K562 (cell line): Measurements from ENCODE around the gene PSMD1. TPM values are rescaled to one million over a fixed set of nuclear protein-coding genes. Genes with fewer than 3 reads are reported as not detected.

Experiments used
- ATAC-seq: fragments of 200-7000 bp; cut with Tn5 transposase; 3 replicates; pipeline ENCODE4 v1.9.1; 2020; ENCODE audit warnings: moderate library complexity
- BruUV-seq: library from RNA; stranded (reverse); fragments of 400-500 nt; replicated peaks from 2 replicates; lab custom pipeline; 2021; lab: Mats Ljungman, UMichigan
- CTCF ChIA-PET: fragments of 300-600 bp; formaldehyde crosslinking; extraction: SDS; loops from one replicate; lab custom pipeline; 2021; ENCODE audit warnings: low intra/inter-chr PET ratio; lab: Yijun Ruan, JAX
- POLR2A ChIA-PET: fragments of 300-600, 350-650 bp; sonication (Branson Sonifier 250); formaldehyde crosslinking; extraction: SDS; loops from one replicate; lab custom pipeline; 2021; ENCODE audit warnings: antibody characterized with exemption, inconsistent platforms; lab: Yijun Ruan, JAX
- DNase-seq, 4 experiments: peaks; one replicate each; pipeline versions ENCODE4 v3.0.0 to v3.0.0-alpha.2; 2011 to 2018; ENCODE audit warnings: low spot score in 3 of 4, mixed read lengths in 3 of 4; ENCODE audit errors: extremely low read depth in 1 of 4
- FAIRE-seq: peaks from 2 replicates; lab custom pipeline; 2011; peaks lifted over from hg19 to GRCh38; lab: Jason Lieb, UNC
- H2AFZ ChIP-seq: 2 replicates; pipeline ENCODE4 v1.6.0; 2011; ENCODE audit warnings: low read depth, low read length, control low read depth, inconsistent platforms
- H3K27ac ChIP-seq: fragments of 200-600 bp; 3 replicates; pipeline ENCODE4 v1.8.0; 2011; ENCODE audit warnings: low read depth, mild to moderate bottlenecking, control low read depth, inconsistent platforms, low read length, moderate library complexity, mixed read lengths; ENCODE audit errors: extremely low read depth
- H3K27me3 ChIP-seq, 2 experiments: fragments of 300-600 bp in 1 of 2; 2 replicates in 1 of 2; 3 replicates in 1 of 2; pipeline versions ENCODE4 v1.6.0 to v1.8.0; 2011; ENCODE audit warnings: inconsistent platforms in 2 of 2, low read length in 2 of 2, mild to moderate bottlenecking in 1 of 2, mixed read lengths in 1 of 2, moderate library complexity in 1 of 2; ENCODE audit not compliant: control insufficient read depth in 2 of 2, insufficient read depth in 2 of 2
- H3K36me3 ChIP-seq: fragments of 300-600 bp; 3 replicates; pipeline ENCODE4 v1.8.0; 2011; ENCODE audit warnings: mild to moderate bottlenecking, low read length, inconsistent platforms; ENCODE audit not compliant: control insufficient read depth, insufficient read depth
- H3K4me1 ChIP-seq, 2 experiments: fragments of 200-600 bp in 1 of 2; replicated peaks in 1 of 2; 2 replicates in 1 of 2; 3 replicates in 1 of 2; pipeline versions ENCODE4 v1.5.1 to v1.8.0; 2011; ENCODE audit warnings: inconsistent platforms in 2 of 2, low read length in 2 of 2, mild to moderate bottlenecking in 1 of 2, mixed read lengths in 1 of 2, moderate library complexity in 1 of 2; ENCODE audit not compliant: control insufficient read depth in 2 of 2, insufficient read depth in 2 of 2
- H3K4me2 ChIP-seq: 2 replicates; pipeline ENCODE4 v1.6.1; 2011; ENCODE audit warnings: low read length, control low read depth, inconsistent platforms, mixed read lengths; ENCODE audit not compliant: insufficient read depth
- H3K4me3 ChIP-seq: fragments of 200-600 bp; sonication (generic), shearing (Covaris generic); 2 replicates; pipeline ENCODE4 v1.5.1; 2016; ENCODE audit warnings: control low read depth, inconsistent platforms
- H3K79me2 ChIP-seq: fragments of 200-600 bp; 3 replicates; pipeline ENCODE4 v1.8.0; 2011; ENCODE audit warnings: low read length, inconsistent platforms; ENCODE audit not compliant: control insufficient read depth, insufficient read depth
- H3K9ac ChIP-seq, 2 experiments: 2 replicates each; pipeline versions ENCODE4 v1.6.0 to v1.6.1; 2011; ENCODE audit warnings: low read depth in 2 of 2, low read length in 2 of 2, control low read depth in 1 of 2, inconsistent platforms in 1 of 2, mild to moderate bottlenecking in 1 of 2, mixed read lengths in 1 of 2; ENCODE audit not compliant: insufficient read depth in 1 of 2
- H3K9me1 ChIP-seq: one replicate; pipeline ENCODE4 v1.6.0; 2011; ENCODE audit warnings: inconsistent platforms, mild to moderate bottlenecking, low read length, moderate library complexity; ENCODE audit not compliant: control insufficient read depth, insufficient read depth
- H3K9me3 ChIP-seq: replicated peaks from 2 replicates; pipeline ENCODE4 v1.5.1; 2011; ENCODE audit warnings: low read depth, low read length, inconsistent platforms; ENCODE audit not compliant: control insufficient read depth, insufficient read depth
- H4K20me1 ChIP-seq: replicated peaks from 2 replicates; pipeline ENCODE4 v1.6.1; 2011; ENCODE audit warnings: low read length, inconsistent platforms, mixed read lengths; ENCODE audit not compliant: control insufficient read depth, insufficient read depth
- E4F1 ChIP-seq: fragments of 250-450 bp; sonication (Bioruptor Pico); IDR thresholded peaks from 2 replicates; pipeline ENCODE4 v1.5.0; 2021; ENCODE audit warnings: mild to moderate bottlenecking, borderline replicate concordance
- FOXK1 ChIP-seq: sonication (generic); formaldehyde crosslinking; IDR thresholded peaks from 2 replicates; pipeline ENCODE4 v1.8.0; 2022; ENCODE audit warnings: missing genetic modification reagents, mild to moderate bottlenecking, borderline replicate concordance
- PML ChIP-seq: IDR thresholded peaks from 2 replicates; pipeline ENCODE4 v1.6.1; 2012; ENCODE audit warnings: low read length, inconsistent platforms
- TAF9B ChIP-seq: fragments of 450-650 bp; IDR thresholded peaks from 2 replicates; pipeline ENCODE4 v1.6.1; 2018; ENCODE audit warnings: mild to moderate bottlenecking; ENCODE audit not compliant: partially characterized antibody
- U2AF1 ChIP-seq: fragments of 200-400 bp; formaldehyde crosslinking; optimal IDR thresholded peaks from 2 replicates; pipeline ENCODE3; 2017; ENCODE audit warnings: mild to moderate bottlenecking, low read depth, low read length, moderate library complexity
- ZNF311 ChIP-seq: fragments of 250-450 bp; sonication (Bioruptor Pico); IDR thresholded peaks from 2 replicates; pipeline ENCODE4 v1.4.0; 2020; ENCODE audit warnings: mild to moderate bottlenecking, moderate library complexity
- ZNF79 ChIP-seq: fragments of 250-450 bp; sonication (Bioruptor Pico); IDR thresholded peaks from 2 replicates; pipeline ENCODE4 v1.4.0; 2020; ENCODE audit warnings: low read depth, mild to moderate bottlenecking, moderate library complexity
- WGBS: fragments of 100-300 bp; shearing (Covaris generic); methylation state at CpG from one replicate; pipeline ENCODE4 v1.1.6; 2016; ENCODE audit warnings: low coverage, mixed read lengths; ENCODE audit not compliant: insufficient coverage; ENCODE audit errors: missing lambda C conversion rate; 5-methylcytosine and 5-hydroxymethylcytosine counted together
- in situ Hi-C: fragments of 300-500 bp; cut with MboI; formaldehyde crosslinking; loops from 4 replicates; pipeline ENCODE4 v1.15.0; 2018; ENCODE audit warnings: inconsistent platforms, mixed read lengths
- intact Hi-C: fragments of 100-400 bp; cut with micrococcal nuclease; formaldehyde crosslinking; loops from 2 replicates; pipeline ENCODE4 v1.14.2; 2022
- polyA plus RNA-seq, 8 experiments: library from polyadenylated mRNA; depleted of rRNA in 4 of 8; stranded (reverse) in 5 of 8; unstranded in 3 of 8; fragments of >200 nt; fragmentation: Nextera tagmentation in 2 of 8; fragmentation: Illumina TruSeq in 1 of 8; extraction: Ambion mirVana in 2 of 8; extraction: Trizol in 1 of 8; gene quantifications; 2 replicates each; pipeline versions ENCODE4 v1.2.1 to v1.2.3, GENCODE V29; 2011 to 2014; ENCODE audit warnings: inconsistent platforms in 1 of 8, missing spikeins in 1 of 8
- total RNA-seq, 7 experiments: library from RNA; depleted of rRNA in 6 of 7; stranded (reverse); fragments of >200 nt in 6 of 7; fragmentation: Illumina TruSeq in 2 of 7; extraction: Trizol in 2 of 7; gene quantifications; 2 replicates each; pipeline versions ENCODE4 v1.2.1 to v1.2.3, GENCODE V29; 2011 to 2021; ENCODE audit warnings: low replicate concordance in 1 of 7
- TF ChIP-seq, protein P1 (sequence below): fragments of 150-350 bp; conservative IDR thresholded peaks from 2 replicates; pipeline ENCODE4 v1.6.1; 2014; ENCODE audit warnings: low read length
- TF ChIP-seq, protein P2 (sequence below): sonication (generic); formaldehyde crosslinking; IDR thresholded peaks from 2 replicates; pipeline ENCODE4 v1.8.0; 2022; ENCODE audit warnings: missing genetic modification reagents, mild to moderate bottlenecking, borderline replicate concordance
- TF ChIP-seq, protein P3 (sequence below): fragments of 250-450 bp; sonication (Bioruptor Pico); IDR thresholded peaks from 2 replicates; pipeline ENCODE4 v1.4.0; 2020; ENCODE audit warnings: mild to moderate bottlenecking

Gene PSMD1
- total and polyA plus RNA-seq, 9 of the 15 experiments (the other 6 are each of a cell fraction or from before 2014, with no cell fraction given), result 100 to 257 (median 147) TPM

GRCh38 chr2:231189571-231190495, 133.2 kb downstream of the PSMD1 start:
- no peak overlapping the region for H3K4me3 ChIP-seq
- no TSS peak for BruUV-seq
- in situ Hi-C loops, result no loop called here
- no peak overlapping the region for H3K9ac ChIP-seq
- ChIA-PET POLR2A (interaction anchor here (0.6 to 0.7 kb wide), 4 partner anchors 8 to 618 kb away, joined by 3 read pairs; no protein-coding TSS in a partner anchor), CTCF (no interaction called here)
- H3K4me2 ChIP-seq, result no peak overlapping the region
- no peaks in the 10 kb centered on the region for H3K9me3 ChIP-seq
- H3K27me3 ChIP-seq, result peaks cover 9 to 28% of the 10 kb centered on the region in 2 experiments
- FAIRE-seq, result no peak
- no peak for DNase-seq
- no peak overlapping the region for H3K27ac ChIP-seq
- intact Hi-C loops, result loop anchor here (5.0 kb wide), 1 partner anchor 88 kb away; no protein-coding TSS in a partner anchor
- H2AFZ ChIP-seq, result no peak overlapping the region
- no peaks in the 10 kb centered on the region for H3K36me3 ChIP-seq
- 24% methylated on average over 15 of the region's 22 CpGs for WGBS
- H3K79me2 ChIP-seq, result no peaks in the 10 kb centered on the region
- peaks cover 4 to 8% of the 10 kb centered on the region in 2 experiments; a peak in 3 of 5 replicates for H3K4me1 ChIP-seq
- no peaks in the 10 kb centered on the region for H3K9me1 ChIP-seq
- H4K20me1 ChIP-seq, result no peaks in the 10 kb centered on the region
- ATAC-seq, result peak; percentile 21
- TF ChIP-seq, protein P1, sequence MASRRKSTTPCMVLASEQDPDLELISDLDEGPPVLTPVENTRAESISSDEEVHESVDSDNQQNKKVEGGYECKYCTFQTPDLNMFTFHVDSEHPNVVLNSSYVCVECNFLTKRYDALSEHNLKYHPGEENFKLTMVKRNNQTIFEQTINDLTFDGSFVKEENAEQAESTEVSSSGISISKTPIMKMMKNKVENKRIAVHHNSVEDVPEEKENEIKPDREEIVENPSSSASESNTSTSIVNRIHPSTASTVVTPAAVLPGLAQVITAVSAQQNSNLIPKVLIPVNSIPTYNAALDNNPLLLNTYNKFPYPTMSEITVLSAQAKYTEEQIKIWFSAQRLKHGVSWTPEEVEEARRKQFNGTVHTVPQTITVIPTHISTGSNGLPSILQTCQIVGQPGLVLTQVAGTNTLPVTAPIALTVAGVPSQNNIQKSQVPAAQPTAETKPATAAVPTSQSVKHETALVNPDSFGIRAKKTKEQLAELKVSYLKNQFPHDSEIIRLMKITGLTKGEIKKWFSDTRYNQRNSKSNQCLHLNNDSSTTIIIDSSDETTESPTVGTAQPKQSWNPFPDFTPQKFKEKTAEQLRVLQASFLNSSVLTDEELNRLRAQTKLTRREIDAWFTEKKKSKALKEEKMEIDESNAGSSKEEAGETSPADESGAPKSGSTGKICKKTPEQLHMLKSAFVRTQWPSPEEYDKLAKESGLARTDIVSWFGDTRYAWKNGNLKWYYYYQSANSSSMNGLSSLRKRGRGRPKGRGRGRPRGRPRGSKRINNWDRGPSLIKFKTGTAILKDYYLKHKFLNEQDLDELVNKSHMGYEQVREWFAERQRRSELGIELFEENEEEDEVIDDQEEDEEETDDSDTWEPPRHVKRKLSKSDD, result no peak
- TF ChIP-seq E4F1 (CRISPR knock-in tag) (no peak), FOXK1 (CRISPR knock-in tag) (no peak), PML (no peak), U2AF1 (no peak), ZNF79 (CRISPR knock-in tag) (no peak), ZNF311 (CRISPR knock-in tag) (no peak), TAF9B (no peak)
- TF ChIP-seq, protein P2, sequence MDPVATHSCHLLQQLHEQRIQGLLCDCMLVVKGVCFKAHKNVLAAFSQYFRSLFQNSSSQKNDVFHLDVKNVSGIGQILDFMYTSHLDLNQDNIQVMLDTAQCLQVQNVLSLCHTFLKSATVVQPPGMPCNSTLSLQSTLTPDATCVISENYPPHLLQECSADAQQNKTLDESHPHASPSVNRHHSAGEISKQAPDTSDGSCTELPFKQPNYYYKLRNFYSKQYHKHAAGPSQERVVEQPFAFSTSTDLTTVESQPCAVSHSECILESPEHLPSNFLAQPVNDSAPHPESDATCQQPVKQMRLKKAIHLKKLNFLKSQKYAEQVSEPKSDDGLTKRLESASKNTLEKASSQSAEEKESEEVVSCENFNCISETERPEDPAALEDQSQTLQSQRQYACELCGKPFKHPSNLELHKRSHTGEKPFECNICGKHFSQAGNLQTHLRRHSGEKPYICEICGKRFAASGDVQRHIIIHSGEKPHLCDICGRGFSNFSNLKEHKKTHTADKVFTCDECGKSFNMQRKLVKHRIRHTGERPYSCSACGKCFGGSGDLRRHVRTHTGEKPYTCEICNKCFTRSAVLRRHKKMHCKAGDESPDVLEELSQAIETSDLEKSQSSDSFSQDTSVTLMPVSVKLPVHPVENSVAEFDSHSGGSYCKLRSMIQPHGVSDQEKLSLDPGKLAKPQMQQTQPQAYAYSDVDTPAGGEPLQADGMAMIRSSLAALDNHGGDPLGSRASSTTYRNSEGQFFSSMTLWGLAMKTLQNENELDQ (CRISPR knock-in tag), result no peak
- TF ChIP-seq, protein P3, sequence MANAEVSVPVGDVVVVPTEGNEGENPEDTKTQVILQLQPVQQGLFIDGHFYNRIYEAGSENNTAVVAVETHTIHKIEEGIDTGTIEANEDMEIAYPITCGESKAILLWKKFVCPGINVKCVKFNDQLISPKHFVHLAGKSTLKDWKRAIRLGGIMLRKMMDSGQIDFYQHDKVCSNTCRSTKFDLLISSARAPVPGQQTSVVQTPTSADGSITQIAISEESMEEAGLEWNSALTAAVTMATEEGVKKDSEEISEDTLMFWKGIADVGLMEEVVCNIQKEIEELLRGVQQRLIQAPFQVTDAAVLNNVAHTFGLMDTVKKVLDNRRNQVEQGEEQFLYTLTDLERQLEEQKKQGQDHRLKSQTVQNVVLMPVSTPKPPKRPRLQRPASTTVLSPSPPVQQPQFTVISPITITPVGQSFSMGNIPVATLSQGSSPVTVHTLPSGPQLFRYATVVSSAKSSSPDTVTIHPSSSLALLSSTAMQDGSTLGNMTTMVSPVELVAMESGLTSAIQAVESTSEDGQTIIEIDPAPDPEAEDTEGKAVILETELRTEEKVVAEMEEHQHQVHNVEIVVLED, result no peak
